SK-N-MC (cell line): ENCODE results near the gene PPP1R7.

Experiments
- EZH2 ChIP-seq: fragments of 200-600 bp; sonication (generic); IDR thresholded peaks from one replicate; pipeline ENCODE4 v1.6.1; 2017; ENCODE audit warnings: antibody characterized with exemption
- FOXP2 ChIP-seq: optimal IDR thresholded peaks from 2 replicates; pipeline ENCODE3; 2011; ENCODE audit warnings: mild to moderate bottlenecking, moderate library complexity; ENCODE audit not compliant: insufficient read depth; ENCODE audit errors: extremely low read length, control extremely low read depth
- POLR2AphosphoS5 ChIP-seq: IDR thresholded peaks from 2 replicates; pipeline ENCODE4 v1.6.1; 2012; ENCODE audit warnings: mild to moderate bottlenecking, low read depth, low read length, borderline replicate concordance

- TF ChIP-seq EZH2 (no peak), POLR2AphosphoS5 (no peak), FOXP2 (no peak)
These were observed 78.0 kb downstream of the PPP1R7 start for GRCh38 chr2:241228081-241228859.
